Kidney (tissue), 14 donors: Measurements from ENCODE around the gene FAM131B. TPM values are rescaled to one million over a fixed set of nuclear protein-coding genes. Genes with fewer than 3 reads are reported as not detected.

ENCODE experiments used
- DNase-seq, 5 donors: peaks; one replicate each; pipeline ENCODE4 v3.0.0-alpha.2; 2013 to 2020
- FAIRE-seq: peaks from 2 replicates; lab custom pipeline; 2012; peaks lifted over from hg19 to GRCh38; lab: Jason Lieb, UNC
- H3K27ac ChIP-seq, 2 donors: one replicate each; pipeline ENCODE4 v1.7.0; 2013; ENCODE audit warnings: low read depth in 2 of 2, low read length in 2 of 2, inconsistent platforms in 1 of 2
- H3K27me3 ChIP-seq: one replicate; pipeline ENCODE4 v1.7.1; 2013; ENCODE audit warnings: low read length, inconsistent platforms; ENCODE audit not compliant: control insufficient read depth, insufficient read depth
- H3K36me3 ChIP-seq, 3 donors: one replicate each; pipeline versions ENCODE4 v1.7.0 to v1.7.1; 2013; ENCODE audit warnings: low read length in 3 of 3, control low read depth in 1 of 3, inconsistent platforms in 1 of 3; ENCODE audit not compliant: insufficient read depth in 3 of 3, control insufficient read depth in 2 of 3
- H3K4me1 ChIP-seq, 3 donors: one replicate each; pipeline versions ENCODE4 v1.7.0 to v1.7.1; 2013; ENCODE audit warnings: low read length in 3 of 3, inconsistent platforms in 1 of 3, low read depth in 1 of 3; ENCODE audit not compliant: control insufficient read depth in 2 of 3, insufficient read depth in 2 of 3
- H3K4me3 ChIP-seq, 3 donors: one replicate each; pipeline versions ENCODE4 v1.7.0 to v1.8.1; 2013; ENCODE audit warnings: low read length in 3 of 3, control low read depth in 1 of 3, inconsistent platforms in 1 of 3
- H3K9ac ChIP-seq, 3 donors: one replicate each; pipeline versions ENCODE4 v1.7.0 to v1.7.1; 2013; ENCODE audit warnings: low read length in 3 of 3, control low read depth in 1 of 3, inconsistent platforms in 1 of 3
- H3K9me3 ChIP-seq, 3 donors: one replicate each; pipeline versions ENCODE4 v1.7.0 to v1.7.1; 2013; ENCODE audit warnings: low read length in 3 of 3, control low read depth in 1 of 3, inconsistent platforms in 1 of 3; ENCODE audit not compliant: control insufficient read depth in 2 of 3, insufficient read depth in 1 of 3
- CTCF ChIP-seq: IDR thresholded peaks from 3 replicates; pipeline ENCODE4 v1.5.1; 2012; ENCODE audit warnings: mild to moderate bottlenecking, moderate library complexity, borderline replicate concordance; ENCODE audit not compliant: insufficient read depth; ENCODE audit errors: extremely low read depth
- intact Hi-C: fragments of 100-400 bp; cut with DNase I; formaldehyde crosslinking; loops from one replicate; pipeline ENCODE4 v1.11.1; 2022
- polyA plus RNA-seq: library from polyadenylated mRNA; stranded (reverse); fragments of 350-450 nt; fragmentation: Illumina TruSeq; extraction: RNeasy Lipid Tissue Mini Kit (QIAGEN cat#74804); gene quantifications from one replicate; pipeline ENCODE4 v1.2.3, GENCODE V29; 2014; ENCODE audit warnings: low read depth, low replicate concordance; ENCODE audit not compliant: insufficient read depth
- total RNA-seq: library from RNA; stranded (reverse); fragmentation: NEBNext Ultra II Directional; extraction: Animal tissue kit (Norgen Biotek cat#: 25700); gene quantifications from one replicate; pipeline ENCODE4 v1.2.1, GENCODE V29; 2021
- donor health status: control.
- donor health status: control.
- donor health status: control.
- donor health status: control.
- donor health status: control.
- donor health status: DM: yes; HTN: yes; CAD: no.
- donor health status: Normal renal cell carcinoma (clear cell type).

The FAM131B gene
- total and polyA plus RNA-seq, 2 donors from 2014 or later = 0.19 to 0.82 TPM

DNA sequence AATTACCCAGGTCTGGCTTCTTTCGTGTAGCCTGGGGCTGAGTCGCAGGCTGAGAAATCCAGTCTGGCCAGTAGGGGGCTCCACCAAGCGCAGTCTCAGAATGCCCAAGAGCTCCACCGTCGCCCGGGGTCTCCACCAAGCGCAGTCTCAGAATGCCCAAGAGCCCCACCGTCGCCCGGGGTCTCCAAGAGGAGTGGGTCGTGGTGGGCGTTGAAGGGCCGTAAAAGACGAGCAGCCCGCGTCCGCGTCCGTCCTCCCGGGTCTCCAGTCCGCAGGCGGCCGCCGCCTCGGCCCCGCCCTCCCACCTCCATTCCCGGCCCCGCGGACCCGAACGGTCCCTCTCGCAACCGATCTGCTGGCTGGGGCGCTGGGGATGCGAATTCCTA lies 17.7 kb upstream of the FAM131B start:
- TF ChIP-seq CTCF = peak; percentile 82
- DNase-seq = peak; percentile 93 to 96 (median 94)
- Histone ChIP-seq H3K36me3 (peaks cover 0 to 4% (median 0%) of the 10 kb centered on the region in 3 donors), H3K4me1 (peaks cover 3 to 19% (median 7%) of the 10 kb centered on the region in 3 donors), H3K9me3 (no peaks in the 10 kb centered on the region), H3K27ac (peak overlapping the region; percentile 97 to 98), H3K9ac (peak overlapping the region; percentile 23 to 91 (median 87)), H3K4me3 (peak overlapping the region; percentile 47 to 82 (median 75)), H3K27me3 (no peaks in the 10 kb centered on the region)
- FAIRE-seq = no peak
- intact Hi-C loops = no loop called here

DNA sequence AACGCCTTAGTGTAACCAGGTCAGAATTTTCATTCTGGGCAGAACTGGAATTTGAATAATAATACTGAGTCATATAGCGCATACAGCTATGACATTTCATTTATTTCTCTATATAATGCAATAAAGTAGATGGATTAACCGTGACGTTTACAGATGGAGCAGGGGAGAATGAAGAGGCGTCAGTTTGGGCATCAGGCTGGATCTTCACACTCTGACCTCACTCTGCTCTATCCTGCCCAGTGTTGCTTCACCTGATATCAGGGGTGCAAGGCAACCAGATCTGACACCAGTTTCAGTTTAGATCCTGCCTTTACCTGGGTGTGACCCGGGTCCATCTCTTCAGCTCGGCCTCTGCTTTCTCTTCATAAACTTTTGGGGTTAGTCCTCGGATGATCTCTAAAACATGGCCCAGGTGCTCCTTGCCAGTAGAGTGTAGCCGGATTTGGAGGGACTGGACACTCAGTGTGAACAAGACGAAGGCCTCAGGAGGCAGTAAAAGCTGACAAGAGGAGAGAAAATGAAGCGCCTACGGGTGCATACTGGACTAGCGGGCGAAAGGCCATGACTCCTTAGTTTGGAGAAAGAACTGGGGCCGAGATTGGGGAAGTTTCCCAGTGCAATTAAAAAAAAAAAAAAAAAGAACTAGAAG lies 17.2 kb upstream of the FAM131B start:
- H3K27ac ChIP-seq = peak overlapping the region; percentile 18 to 33
- H3K9ac ChIP-seq = peak overlapping the region in 2 of 3 donors; percentile 47 to 87
- H3K4me1 ChIP-seq = peaks cover 3 to 16% (median 7%) of the 10 kb centered on the region in 3 donors

GRCh38 chr7:143376396-143376795 lies 13.9 kb upstream of the FAM131B start:
- peak in 1 of 5 donors; percentile 15 for DNase-seq
- TF ChIP-seq CTCF = no peak
- Histone ChIP-seq H3K27me3 (no peaks in the 10 kb centered on the region), H3K4me3 (no peak overlapping the region), H3K36me3 (no peaks in the 10 kb centered on the region), H3K27ac (no peak overlapping the region), H3K9me3 (no peaks in the 10 kb centered on the region), H3K4me1 (peaks cover 3 to 5% (median 3%) of the 10 kb centered on the region in 3 donors), H3K9ac (no peak overlapping the region)
- FAIRE-seq = no peak
- intact Hi-C loops = no loop called here

More for the DNA sequence above, 17.2 kb upstream of the FAM131B start:
- intact Hi-C loops = no loop called here
- peaks cover 0 to 4% (median 0%) of the 10 kb centered on the region in 3 donors for H3K36me3 ChIP-seq
- H3K27me3 ChIP-seq = no peaks in the 10 kb centered on the region
- FAIRE-seq (no peak), DNase-seq (peak in 1 of 5 donors; percentile 6)
- TF ChIP-seq CTCF = no peak
- H3K4me3 ChIP-seq = peak overlapping the region; percentile 1 to 82 (median 75)
- H3K9me3 ChIP-seq = no peaks in the 10 kb centered on the region
